Fibroblast of lung (primary cell): ENCODE results near the gene RAD23B. TPM values are rescaled to one million over a fixed set of nuclear protein-coding genes. Genes with fewer than 3 reads are reported as not detected.
A peak's percentile ranks its signal among the peaks of the same experiment; 100 is the strongest.
"Not testable (repeated sequence)": the region's sequence is repeated elsewhere in the genome, so short reads cannot be mapped to it uniquely, and the experiment has no call there.

ENCODE experiments used
- DNase-seq, 2 donors: peaks; one replicate each; pipeline versions ENCODE4 v3.0.0 to v3.0.0-alpha.2; 2010; ENCODE audit warnings: low read depth in 2 of 2
- H2AFZ ChIP-seq: 2 replicates; pipeline ENCODE4 v1.5.1; 2012; ENCODE audit warnings: low read length, control low read depth, inconsistent platforms
- H3K27ac ChIP-seq: 2 replicates; pipeline ENCODE4 v1.5.1; 2011; ENCODE audit warnings: low read length, control low read depth; ENCODE audit not compliant: insufficient read depth
- H3K27me3 ChIP-seq: 2 replicates; pipeline ENCODE4 v1.5.1; 2011; ENCODE audit warnings: mild to moderate bottlenecking, low read length; ENCODE audit not compliant: control insufficient read depth, insufficient read depth
- H3K36me3 ChIP-seq: 2 replicates; pipeline ENCODE4 v1.5.1; 2011; ENCODE audit warnings: low read length; ENCODE audit not compliant: control insufficient read depth, insufficient read depth
- H3K4me1 ChIP-seq: 2 replicates; pipeline ENCODE4 v1.5.1; 2011; ENCODE audit warnings: low read length; ENCODE audit not compliant: control insufficient read depth, insufficient read depth; ENCODE audit errors: extremely low read depth
- H3K4me2 ChIP-seq: 2 replicates; pipeline ENCODE4 v1.5.1; 2011; ENCODE audit warnings: low read length, control low read depth; ENCODE audit not compliant: insufficient read depth; ENCODE audit errors: extremely low read depth
- H3K4me3 ChIP-seq, 4 experiments: fragments of 200-600 bp in 1 of 4; sonication (generic) in 1 of 4; replicated peaks in 1 of 4; 2 replicates each; pipeline ENCODE4 v1.5.1; 2011 to 2016; ENCODE audit warnings: low read length in 4 of 4, low read depth in 3 of 4, mild to moderate bottlenecking in 3 of 4, control low read depth in 2 of 4, inconsistent platforms in 1 of 4, mixed read lengths in 1 of 4; ENCODE audit not compliant: insufficient read depth in 1 of 4; ENCODE audit errors: control extremely low read depth in 1 of 4
- H3K79me2 ChIP-seq: 2 replicates; pipeline ENCODE4 v1.5.1; 2012; ENCODE audit warnings: mild to moderate bottlenecking, low read length, inconsistent platforms; ENCODE audit not compliant: control insufficient read depth, insufficient read depth
- H3K9ac ChIP-seq: 2 replicates; pipeline ENCODE4 v1.5.1; 2011; ENCODE audit warnings: mild to moderate bottlenecking, low read length, control low read depth; ENCODE audit not compliant: insufficient read depth
- H3K9me3 ChIP-seq: 2 replicates; pipeline ENCODE4 v1.5.1; 2012; ENCODE audit warnings: low read depth, low read length; ENCODE audit not compliant: control insufficient read depth, insufficient read depth
- H4K20me1 ChIP-seq: 2 replicates; pipeline ENCODE4 v1.5.1; 2011; ENCODE audit warnings: low read length; ENCODE audit not compliant: control insufficient read depth, insufficient read depth; ENCODE audit errors: extremely low read depth
- CTCF ChIP-seq, 2 donors: IDR thresholded peaks in 1 of 2; conservative IDR thresholded peaks in 1 of 2; 1 replicate in 1 of 2; 2 replicates in 1 of 2; pipeline ENCODE4 v1.5.1; 2011 to 2012; ENCODE audit warnings: low read length in 2 of 2, control low read depth in 1 of 2, inconsistent platforms in 1 of 2, low read depth in 1 of 2, mild to moderate bottlenecking in 1 of 2
- EZH2 ChIP-seq: IDR thresholded peaks from 2 replicates; pipeline ENCODE4 v1.5.1; 2012; ENCODE audit warnings: low read length, control low read depth, mild to moderate bottlenecking; ENCODE audit errors: missing control alignments
- polyA plus RNA-seq, 2 donors: library from polyadenylated mRNA; depleted of rRNA in 1 of 2; stranded (reverse) in 1 of 2; unstranded in 1 of 2; fragments of >200 nt; gene quantifications; 2 replicates each; pipeline ENCODE4 v1.2.1, GENCODE V29; 2011 to 2012; ENCODE audit warnings: missing spikeins in 1 of 2
- total RNA-seq: library from RNA; depleted of rRNA; stranded (reverse); fragments of >200 nt; gene quantifications from 2 replicates; pipeline ENCODE4 v1.2.1, GENCODE V29; 2014

RAD23B gene
- total and polyA plus RNA-seq, 2 donors (not counting 1 experiment from before 2014, with no cell fraction given) = 156 to 607 TPM

GRCh38 chr9:107258919-107259318, 24.2 kb upstream of the RAD23B start:
- DNase-seq = no peak
- Histone ChIP-seq H3K27me3 (no peaks in the 10 kb centered on the region), H4K20me1 (no peaks in the 10 kb centered on the region), H3K27ac (no peak overlapping the region), H3K9me3 (no peaks in the 10 kb centered on the region), H3K36me3 (no peaks in the 10 kb centered on the region), H3K9ac (no peak overlapping the region), H3K4me2 (no peak overlapping the region), H3K79me2 (no peaks in the 10 kb centered on the region), H3K4me1 (no peaks in the 10 kb centered on the region), H3K4me3 (no peak overlapping the region), H2AFZ (no peak overlapping the region)
- TF ChIP-seq EZH2 (no peak), CTCF (conservative IDR thresholded peaks at IDR 0.05 in 1 of 2, IDR thresholded peaks at IDR 0.05 in 1 of 2; ENCODE audit: low read depth in 1 of 2, low read length in 2 of 2) (no peak)

GRCh38 chr9:107259751-107260313, 23.2 kb upstream of the RAD23B start:
- not testable (repeated sequence) for DNase-seq, H3K36me3 ChIP-seq

GRCh38 chr9:107260437-107261081, 22.5 kb upstream of the RAD23B start:
- peak overlapping the region; percentile 45 for H2AFZ ChIP-seq
- no peak for TF ChIP-seq CTCF (conservative IDR thresholded peaks at IDR 0.05 in 1 of 2, IDR thresholded peaks at IDR 0.05 in 1 of 2; ENCODE audit: low read depth in 1 of 2, low read length in 2 of 2)
- no peak for TF ChIP-seq EZH2

More at GRCh38 chr9:107259751-107260313, 23.2 kb upstream of the RAD23B start:
- H3K9me3 ChIP-seq, H3K4me2 ChIP-seq, H4K20me1 ChIP-seq, H3K27ac ChIP-seq, H3K9ac ChIP-seq, H3K4me3 ChIP-seq, H3K27me3 ChIP-seq, H3K79me2 ChIP-seq, H2AFZ ChIP-seq, H3K4me1 ChIP-seq: not testable (repeated sequence)

More at GRCh38 chr9:107260437-107261081, 22.5 kb upstream of the RAD23B start:
- Histone ChIP-seq H3K79me2 (no peaks in the 10 kb centered on the region), H3K4me1 (no peaks in the 10 kb centered on the region), H3K4me2 (no peak overlapping the region), H3K27me3 (no peaks in the 10 kb centered on the region), H3K4me3 (no peak overlapping the region), H3K9ac (no peak overlapping the region), H3K36me3 (no peaks in the 10 kb centered on the region), H4K20me1 (no peaks in the 10 kb centered on the region), H3K9me3 (no peaks in the 10 kb centered on the region), H3K27ac (no peak overlapping the region)
- no peak for DNase-seq
